GM18508 (cell line): ENCODE measurements around the gene DENND6B.

Experiments
- ATAC-seq: cut with Tn5 transposase; IDR thresholded peaks from one replicate; pipeline ENCODE4 v1.9.1; 2021; ENCODE audit warnings: moderate number of reproducible peaks; ENCODE audit not compliant: insufficient read depth, unreplicated experiment

The DENND6B gene

DNA sequence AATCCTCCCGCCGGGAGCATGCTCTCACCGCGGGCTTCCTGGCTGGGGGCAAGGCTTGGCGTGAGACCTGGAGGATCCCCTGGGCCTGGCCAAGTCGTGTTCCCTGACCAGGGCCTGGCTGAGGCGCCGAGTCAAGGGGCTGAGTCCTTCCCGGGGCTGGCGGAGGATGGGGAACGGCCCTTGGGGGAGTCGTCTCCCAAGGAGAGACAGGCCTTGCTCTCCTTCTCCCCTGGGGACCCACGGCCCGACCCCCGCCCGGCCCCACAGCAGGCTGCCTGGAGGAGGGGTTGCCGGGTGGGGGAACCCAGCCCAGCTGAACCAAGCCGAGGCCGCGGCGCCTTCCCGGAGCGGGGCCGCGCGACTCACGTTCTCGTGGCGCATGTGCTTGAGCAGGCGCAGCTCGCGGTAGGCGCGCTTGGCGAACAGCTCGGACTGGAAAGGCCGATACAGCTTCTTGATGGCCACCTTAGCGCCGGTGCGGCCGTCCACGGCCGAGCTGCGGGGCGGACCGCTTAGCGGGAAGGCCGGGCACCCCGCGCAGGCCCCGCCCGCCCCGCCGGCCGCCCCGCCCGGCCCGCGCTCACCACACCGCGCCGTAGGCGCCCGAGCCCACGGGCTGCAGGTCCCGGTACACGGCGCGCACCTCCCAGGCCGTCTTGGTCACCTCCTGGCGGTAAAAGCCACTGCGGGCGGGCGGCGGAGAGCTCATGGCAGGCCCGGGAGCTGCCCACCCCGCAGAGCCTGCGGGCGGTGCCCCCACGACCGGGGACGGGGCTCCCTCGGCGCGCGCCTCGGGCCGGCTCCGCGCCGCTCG, 65.8 kb downstream of the DENND6B start:
- ATAC-seq, result no peak

DNA sequence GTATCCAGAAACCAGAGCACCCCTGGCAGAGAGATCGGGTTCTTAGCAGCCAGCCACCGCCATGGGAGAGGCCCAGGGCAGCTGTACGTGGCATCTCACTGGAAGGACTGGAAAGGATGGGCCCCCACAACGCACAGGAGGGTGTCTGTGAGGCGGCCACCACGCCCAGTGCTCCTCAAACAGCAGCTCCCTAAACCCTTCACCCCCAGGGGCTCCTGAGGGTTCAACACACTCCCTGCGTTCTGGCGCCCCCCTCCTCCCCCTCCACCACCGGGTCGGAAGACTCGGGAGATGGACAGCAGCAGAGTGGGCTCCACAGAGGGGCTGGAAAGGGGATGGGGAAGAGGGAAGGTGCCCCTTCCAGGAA, 66.4 kb downstream of the DENND6B start:
- ATAC-seq, result no peak

DNA sequence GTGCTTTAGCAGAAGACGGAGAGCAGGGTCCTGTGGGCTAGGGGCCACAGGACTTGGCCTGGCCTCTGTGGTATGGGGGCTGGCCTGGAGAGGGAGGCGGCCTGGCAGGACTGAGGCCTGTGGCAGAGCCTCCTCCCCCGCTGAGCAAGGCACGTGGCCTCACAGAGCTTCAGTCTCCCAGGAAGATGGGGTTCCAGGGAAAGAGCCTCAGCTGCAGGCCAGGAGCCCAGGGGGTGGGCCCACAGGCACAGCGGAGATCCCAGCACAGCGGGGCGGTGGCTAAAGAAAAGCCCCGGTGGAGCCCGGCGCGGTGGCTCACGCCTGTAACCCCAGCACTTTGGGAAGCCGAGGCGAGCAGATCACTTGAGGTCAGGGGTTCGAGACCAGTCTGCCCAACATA, 67.5 kb downstream of the DENND6B start:
- no peak for ATAC-seq
